Measurements from ENCODE around the gene SGF29. TPM values are rescaled to one million over a fixed set of nuclear protein-coding genes. Genes with fewer than 3 reads are reported as not detected.

SGF29 gene
- total RNA-seq, 1 experiment from 2014 or later: 45.3 TPM

GRCh38 chr16:28540346-28540745 is 13.4 kb upstream of the SGF29 start:
- ChIA-PET POLR2A (ENCODE audit: unreplicated experiment) (no interaction called here), CTCF (interaction anchor here (0.5 kb wide), 1 partner anchor 10 kb away, joined by 5 read pairs; no protein-coding TSS in a partner anchor)
- intact Hi-C loops (cut with micrococcal nuclease; ENCODE audit: unreplicated experiment): no loop called here
- no peak overlapping the region for H2AFZ ChIP-seq
- no peaks in the 10 kb centered on the region for H3K79me2 ChIP-seq (ENCODE audit: low read depth)
- BruUV-seq (replicated peaks): no TSS peak
- H3K36me3 ChIP-seq (ENCODE audit: low read depth): no peaks in the 10 kb centered on the region
- no peak for DNase-seq
- TF ChIP-seq, protein P1, sequence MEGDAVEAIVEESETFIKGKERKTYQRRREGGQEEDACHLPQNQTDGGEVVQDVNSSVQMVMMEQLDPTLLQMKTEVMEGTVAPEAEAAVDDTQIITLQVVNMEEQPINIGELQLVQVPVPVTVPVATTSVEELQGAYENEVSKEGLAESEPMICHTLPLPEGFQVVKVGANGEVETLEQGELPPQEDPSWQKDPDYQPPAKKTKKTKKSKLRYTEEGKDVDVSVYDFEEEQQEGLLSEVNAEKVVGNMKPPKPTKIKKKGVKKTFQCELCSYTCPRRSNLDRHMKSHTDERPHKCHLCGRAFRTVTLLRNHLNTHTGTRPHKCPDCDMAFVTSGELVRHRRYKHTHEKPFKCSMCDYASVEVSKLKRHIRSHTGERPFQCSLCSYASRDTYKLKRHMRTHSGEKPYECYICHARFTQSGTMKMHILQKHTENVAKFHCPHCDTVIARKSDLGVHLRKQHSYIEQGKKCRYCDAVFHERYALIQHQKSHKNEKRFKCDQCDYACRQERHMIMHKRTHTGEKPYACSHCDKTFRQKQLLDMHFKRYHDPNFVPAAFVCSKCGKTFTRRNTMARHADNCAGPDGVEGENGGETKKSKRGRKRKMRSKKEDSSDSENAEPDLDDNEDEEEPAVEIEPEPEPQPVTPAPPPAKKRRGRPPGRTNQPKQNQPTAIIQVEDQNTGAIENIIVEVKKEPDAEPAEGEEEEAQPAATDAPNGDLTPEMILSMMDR (conservative IDR thresholded peaks at IDR 0.05): no peak
- TF ChIP-seq EZH2 (IDR thresholded peaks at IDR 0.05; ENCODE audit: low read depth): no peak
- H3K27me3 ChIP-seq (ENCODE audit: insufficient read depth, low read depth): no peaks in the 10 kb centered on the region
- H3F3A ChIP-seq (ENCODE audit: insufficient read depth, low read depth): peaks cover 7% of the 10 kb centered on the region; the same call in 1 of the 2 replicates
- no peaks in the 10 kb centered on the region for H4K20me1 ChIP-seq (ENCODE audit: insufficient read depth)
- H3K9me2 ChIP-seq (ENCODE audit: insufficient read depth): no peaks in the 10 kb centered on the region
- no peak overlapping the region for H3K27ac ChIP-seq
- no peak overlapping the region for H3K4me3 ChIP-seq
- no peaks in the 10 kb centered on the region for H3K9me3 ChIP-seq (ENCODE audit: insufficient read depth, low read depth)
- H3K4me2 ChIP-seq: no peak overlapping the region
- peaks cover 28% of the 10 kb centered on the region for H3K4me1 ChIP-seq (replicated peaks; ENCODE audit: insufficient read depth)

DNA sequence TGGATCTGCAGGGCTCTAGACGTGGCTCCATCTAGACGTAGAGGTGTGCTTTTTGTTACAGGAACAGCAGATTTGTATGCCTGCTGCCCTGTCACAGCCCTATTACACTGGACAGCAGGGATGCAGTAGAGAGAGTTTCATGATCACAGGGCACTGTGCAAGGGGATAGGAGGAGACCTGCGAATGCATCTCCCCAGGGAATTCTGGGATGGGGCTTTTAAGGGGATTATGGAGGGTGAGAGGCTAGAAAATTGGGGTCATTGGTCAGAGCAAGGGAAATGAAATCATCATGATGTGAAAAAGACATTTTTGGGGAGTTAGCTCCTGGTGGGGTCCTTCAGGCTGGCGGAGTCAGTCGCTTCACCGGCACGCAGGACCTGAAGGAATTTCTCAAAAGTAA is 11.1 kb upstream of the SGF29 start:
- no peak for TF ChIP-seq EZH2 (IDR thresholded peaks at IDR 0.05; ENCODE audit: low read depth)
- TF ChIP-seq, protein P1 (conservative IDR thresholded peaks at IDR 0.05): no peak
- ChIA-PET CTCF (no interaction called here), POLR2A (ENCODE audit: unreplicated experiment) (no interaction called here)
- Histone ChIP-seq H4K20me1 (ENCODE audit: insufficient read depth) (no peaks in the 10 kb centered on the region), H3K4me1 (replicated peaks; ENCODE audit: insufficient read depth) (peaks cover 28% of the 10 kb centered on the region), H3F3A (ENCODE audit: insufficient read depth, low read depth) (peaks cover 7% of the 10 kb centered on the region; the same call in 1 of the 2 replicates), H3K9me3 (ENCODE audit: insufficient read depth, low read depth) (no peaks in the 10 kb centered on the region), H3K79me2 (ENCODE audit: low read depth) (no peaks in the 10 kb centered on the region), H3K9me2 (ENCODE audit: insufficient read depth) (no peaks in the 10 kb centered on the region), H3K4me2 (peak overlapping the region; percentile 41), H2AFZ (no peak overlapping the region), H3K27ac (peak overlapping the region; percentile 24), H3K4me3 (no peak overlapping the region), H3K27me3 (ENCODE audit: insufficient read depth, low read depth) (no peaks in the 10 kb centered on the region), H3K36me3 (ENCODE audit: low read depth) (no peaks in the 10 kb centered on the region)
- intact Hi-C loops (cut with micrococcal nuclease; ENCODE audit: unreplicated experiment): no loop called here
- no peak for DNase-seq
- BruUV-seq (replicated peaks): no TSS peak

GRCh38 chr16:28543072-28543471 is 10.6 kb upstream of the SGF29 start:
- DNase-seq: peak; percentile 30 to 89
- H3F3A ChIP-seq (ENCODE audit: insufficient read depth, low read depth): peaks cover 7% of the 10 kb centered on the region; the same call in 1 of the 2 replicates
- H3K36me3 ChIP-seq (ENCODE audit: low read depth): no peaks in the 10 kb centered on the region
- CTCF ChIA-PET: no interaction called here
- no TSS peak for BruUV-seq (replicated peaks)
- no peaks in the 10 kb centered on the region for H3K9me2 ChIP-seq (ENCODE audit: insufficient read depth)
- peak overlapping the region; percentile 41 for H3K4me2 ChIP-seq
- H4K20me1 ChIP-seq (ENCODE audit: insufficient read depth): no peaks in the 10 kb centered on the region
- peak overlapping the region; percentile 24 for H3K27ac ChIP-seq
- POLR2A ChIA-PET (ENCODE audit: unreplicated experiment): no interaction called here
- H3K4me1 ChIP-seq (replicated peaks; ENCODE audit: insufficient read depth): peaks cover 28% of the 10 kb centered on the region
- no peak overlapping the region for H3K4me3 ChIP-seq
- H3K27me3 ChIP-seq (ENCODE audit: insufficient read depth, low read depth): no peaks in the 10 kb centered on the region
- H2AFZ ChIP-seq: no peak overlapping the region
- no peaks in the 10 kb centered on the region for H3K9me3 ChIP-seq (ENCODE audit: insufficient read depth, low read depth)
- intact Hi-C loops (cut with micrococcal nuclease; ENCODE audit: unreplicated experiment): no loop called here
- TF ChIP-seq EZH2 (IDR thresholded peaks at IDR 0.05; ENCODE audit: low read depth): no peak
- TF ChIP-seq, protein P1 (conservative IDR thresholded peaks at IDR 0.05): no peak
- no peaks in the 10 kb centered on the region for H3K79me2 ChIP-seq (ENCODE audit: low read depth)

Data from PC-9 (cell line).